NCI-H526 (cell line): ENCODE data around the gene DPP9.

Source experiments
- DNase-seq, 2 experiments: peaks; one replicate each; lab custom pipeline; 2025; lab: John Stamatoyannopoulos, UW

DPP9 gene

DNA sequence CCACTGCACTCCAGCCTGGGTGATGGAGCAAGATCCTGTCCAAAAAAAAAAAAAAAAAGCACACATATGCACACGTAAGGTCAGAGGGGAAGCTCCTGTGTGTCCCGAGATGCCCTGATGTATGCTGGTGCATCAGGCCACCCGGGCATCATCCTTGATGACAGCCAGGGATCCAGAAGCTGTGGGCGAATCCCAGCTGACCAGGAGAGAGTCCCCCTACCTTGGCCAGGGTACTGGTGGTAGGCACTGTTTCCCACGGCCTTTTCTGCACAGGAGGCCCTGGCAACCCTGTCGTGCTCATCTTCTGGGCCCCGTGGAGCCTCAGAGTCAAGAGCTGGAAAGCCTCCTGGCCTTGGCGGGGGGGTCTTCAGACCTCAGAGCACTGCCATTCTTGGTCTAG, 67.5 kb downstream of the DPP9 start:
- no peak for DNase-seq

GRCh38 chr19:4654437-4655361, 68.9 kb downstream of the DPP9 start:
- no peak for DNase-seq

GRCh38 chr19:4653793-4654436, 69.7 kb downstream of the DPP9 start:
- no peak for DNase-seq

DNA sequence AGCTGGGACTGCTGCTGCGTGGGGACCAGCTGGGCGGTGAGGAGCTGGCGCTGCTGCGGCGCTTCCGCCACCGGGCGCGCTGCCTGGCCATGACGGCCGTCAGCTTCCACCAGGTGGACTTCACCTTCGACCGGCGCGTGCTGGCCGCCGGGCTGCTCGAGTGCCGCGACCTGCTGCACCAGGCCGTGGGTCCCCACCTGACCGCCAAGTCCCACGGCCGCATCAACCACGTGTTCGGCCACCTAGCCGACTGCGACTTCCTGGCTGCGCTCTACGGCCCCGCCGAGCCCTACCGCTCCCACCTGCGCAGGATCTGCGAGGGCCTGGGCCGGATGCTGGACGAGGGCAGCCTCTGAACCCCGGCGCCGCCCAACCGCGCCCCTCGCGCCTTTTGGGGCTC, 71.6 kb downstream of the DPP9 start:
- DNase-seq = no peak

GRCh38 chr19:4650159-4650558, 73.5 kb downstream of the DPP9 start:
- DNase-seq = no peak

GRCh38 chr19:4649392-4650047, 74.1 kb downstream of the DPP9 start:
- no peak for DNase-seq

- no peak for DNase-seq
Observed at GRCh38 chr19:4647676-4648644, 75.7 kb downstream of the DPP9 start.

DNA sequence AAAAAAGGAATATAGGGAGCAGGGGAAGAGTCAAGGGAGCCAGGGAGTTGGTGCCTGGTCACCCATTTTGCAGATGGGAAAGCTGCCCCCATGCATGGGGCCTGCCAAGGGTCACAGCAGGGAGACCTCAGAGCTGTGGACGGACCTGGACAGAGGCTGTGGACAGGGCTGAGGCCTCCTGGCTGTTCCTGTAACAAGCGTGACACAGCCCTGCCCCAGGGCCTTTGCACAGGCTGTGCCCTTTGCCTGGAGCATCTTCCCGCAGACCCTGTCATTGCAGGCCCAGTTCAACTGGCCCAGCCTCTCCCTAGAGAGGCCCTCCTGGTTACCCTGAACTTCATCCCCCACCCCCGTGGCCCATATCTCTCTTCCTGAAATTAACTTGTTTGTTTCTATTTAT, 77.9 kb downstream of the DPP9 start:
- DNase-seq = no peak

GRCh38 chr19:4642625-4643024, 81.0 kb downstream of the DPP9 start:
- DNase-seq = no peak

DNA sequence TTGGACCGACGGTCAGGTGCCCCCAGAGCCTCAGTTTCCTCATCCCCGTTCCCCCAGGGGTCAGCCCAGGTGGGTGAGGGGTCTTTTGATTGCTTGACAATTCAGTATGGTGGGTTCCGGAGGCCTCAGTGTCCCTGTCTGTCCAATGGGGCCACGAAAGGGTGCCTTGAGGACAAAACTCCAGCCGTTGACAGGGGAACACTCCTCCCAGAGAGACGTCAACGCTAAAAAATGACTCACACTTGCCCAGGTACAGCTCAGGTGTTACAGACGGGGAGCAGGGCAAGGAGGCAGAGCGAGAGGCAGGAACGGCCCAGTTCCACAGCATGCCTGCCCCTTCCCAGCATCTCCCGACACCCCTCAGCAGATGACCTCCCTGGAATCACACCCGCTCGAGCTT, 82.5 kb downstream of the DPP9 start:
- DNase-seq = no peak

DNA sequence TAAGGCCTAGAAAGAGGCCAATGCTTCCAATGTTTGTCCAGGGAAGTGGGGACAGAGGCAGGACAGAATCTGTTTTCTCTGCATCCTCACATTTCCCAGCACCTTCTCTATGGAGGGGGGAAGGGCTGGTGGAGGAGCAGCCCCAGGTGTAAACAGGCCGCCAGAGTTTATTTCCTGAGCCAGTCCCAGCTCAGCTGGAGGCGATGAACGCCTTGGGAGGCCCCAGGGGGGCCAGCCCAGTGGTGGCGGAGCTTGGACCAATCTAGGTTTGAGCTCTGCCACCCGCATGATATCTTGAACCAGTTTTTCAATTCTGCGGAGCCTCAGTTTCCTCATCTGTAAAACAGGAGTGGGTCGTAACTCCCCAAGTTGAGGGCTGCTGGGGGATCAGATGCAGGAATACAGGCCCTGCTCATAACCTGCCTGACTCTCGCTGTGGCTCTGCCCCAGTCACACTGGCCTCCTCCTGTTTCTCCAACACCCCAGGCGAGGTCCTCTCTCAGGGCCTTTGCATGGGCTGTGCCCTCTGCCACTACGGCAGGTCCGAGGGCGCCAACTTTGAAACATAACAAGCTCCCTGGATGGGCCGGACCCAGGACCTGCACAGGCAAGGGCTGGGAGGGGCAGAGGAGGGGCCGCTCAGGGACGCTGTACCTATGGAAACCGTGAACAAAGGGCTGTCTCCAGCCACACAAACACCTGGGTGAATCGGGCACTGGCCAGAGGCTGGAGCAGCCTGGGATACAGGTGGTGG, 83.2 kb downstream of the DPP9 start:
- no peak for DNase-seq

DNA sequence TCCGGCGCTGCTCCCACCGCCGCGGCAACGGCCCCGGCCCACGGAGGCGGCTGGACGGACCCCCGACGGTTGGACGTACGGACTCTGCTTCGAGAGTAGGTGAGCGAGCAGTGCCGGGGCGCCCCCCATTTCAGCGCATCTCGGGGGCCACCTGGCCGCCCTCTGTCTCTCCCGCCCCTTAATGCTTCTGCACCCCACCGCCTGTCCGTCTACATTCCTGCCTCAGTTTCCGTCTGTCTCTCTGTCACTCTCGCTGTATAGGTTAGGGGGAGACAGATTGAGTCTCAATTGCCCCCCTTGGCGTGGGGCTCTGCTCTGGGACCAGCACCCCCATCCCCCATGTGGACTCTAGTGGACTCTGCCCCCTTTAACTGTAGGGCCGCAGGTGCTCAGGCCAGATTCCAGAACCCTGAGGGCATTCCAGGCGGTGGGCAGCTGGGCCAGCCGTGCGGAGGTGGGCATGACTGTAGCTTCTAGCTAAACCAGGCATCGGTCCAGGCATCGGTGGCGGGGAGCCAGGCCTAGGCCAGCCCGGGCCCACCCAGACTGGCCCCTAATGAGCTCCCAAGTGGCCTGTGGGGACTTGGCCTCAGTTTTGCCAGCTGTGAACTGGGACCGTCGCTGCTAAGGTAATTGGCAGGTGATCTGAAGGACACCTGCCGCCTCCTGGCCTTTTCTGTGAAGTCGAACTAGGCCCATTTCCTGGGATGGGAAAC, 84.0 kb downstream of the DPP9 start:
- no peak for DNase-seq

GRCh38 chr19:4638828-4639530, 84.7 kb downstream of the DPP9 start, which contains the start of gene TNFAIP8L1:
TSS of gene TNFAIP8L1 (plus strand) at chr19:4639516. CDS start at chr19:4651870, 12,354 bp downstream.
- peak; percentile 79 to 96 for DNase-seq

DNA sequence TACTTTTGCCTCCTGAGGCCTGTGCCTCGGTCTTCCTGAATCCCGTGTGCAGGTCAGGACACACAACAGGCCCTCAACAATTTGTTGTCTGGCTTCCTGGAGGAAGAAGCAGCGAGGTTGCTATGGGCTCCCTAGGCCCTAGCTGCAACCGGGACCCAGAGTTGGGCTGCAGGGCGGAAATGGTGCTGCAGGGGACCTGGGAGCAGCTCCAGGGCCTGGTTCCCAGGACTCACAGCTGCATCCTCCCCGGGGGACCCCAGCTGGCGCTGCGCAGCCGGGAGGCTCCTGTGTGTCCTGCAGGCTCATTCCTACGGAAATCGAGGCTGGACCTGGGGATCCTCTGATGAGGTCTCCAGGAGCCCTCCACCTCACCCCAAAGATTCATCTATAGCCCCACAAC, 85.3 kb downstream of the DPP9 start:
- no peak for DNase-seq

DNA sequence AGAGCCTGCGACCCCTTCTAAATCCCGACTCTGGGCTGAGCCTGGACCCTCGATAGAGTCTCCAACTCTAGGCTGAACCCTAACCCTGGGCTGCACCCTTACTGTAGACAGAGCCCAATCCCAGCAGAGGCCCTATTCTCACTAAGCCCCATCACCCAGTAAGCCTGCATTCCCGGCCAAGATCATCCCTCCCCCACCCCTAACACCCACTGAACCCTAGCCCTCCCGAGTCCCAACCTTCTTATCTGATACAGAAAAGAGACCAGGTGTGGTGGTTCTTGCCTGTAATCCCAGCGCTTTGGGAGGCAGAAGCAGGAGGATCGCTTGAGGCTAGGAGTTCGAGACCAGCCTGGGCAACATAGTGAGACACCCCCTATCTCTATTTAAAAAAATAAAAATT, 86.9 kb downstream of the DPP9 start:
- DNase-seq = no peak

GRCh38 chr19:4636151-4636717, 87.4 kb downstream of the DPP9 start:
- peak in 1 of 2 experiments; percentile 52 for DNase-seq

GRCh38 chr19:4635754-4636116, 87.9 kb downstream of the DPP9 start:
- no peak for DNase-seq

DNA sequence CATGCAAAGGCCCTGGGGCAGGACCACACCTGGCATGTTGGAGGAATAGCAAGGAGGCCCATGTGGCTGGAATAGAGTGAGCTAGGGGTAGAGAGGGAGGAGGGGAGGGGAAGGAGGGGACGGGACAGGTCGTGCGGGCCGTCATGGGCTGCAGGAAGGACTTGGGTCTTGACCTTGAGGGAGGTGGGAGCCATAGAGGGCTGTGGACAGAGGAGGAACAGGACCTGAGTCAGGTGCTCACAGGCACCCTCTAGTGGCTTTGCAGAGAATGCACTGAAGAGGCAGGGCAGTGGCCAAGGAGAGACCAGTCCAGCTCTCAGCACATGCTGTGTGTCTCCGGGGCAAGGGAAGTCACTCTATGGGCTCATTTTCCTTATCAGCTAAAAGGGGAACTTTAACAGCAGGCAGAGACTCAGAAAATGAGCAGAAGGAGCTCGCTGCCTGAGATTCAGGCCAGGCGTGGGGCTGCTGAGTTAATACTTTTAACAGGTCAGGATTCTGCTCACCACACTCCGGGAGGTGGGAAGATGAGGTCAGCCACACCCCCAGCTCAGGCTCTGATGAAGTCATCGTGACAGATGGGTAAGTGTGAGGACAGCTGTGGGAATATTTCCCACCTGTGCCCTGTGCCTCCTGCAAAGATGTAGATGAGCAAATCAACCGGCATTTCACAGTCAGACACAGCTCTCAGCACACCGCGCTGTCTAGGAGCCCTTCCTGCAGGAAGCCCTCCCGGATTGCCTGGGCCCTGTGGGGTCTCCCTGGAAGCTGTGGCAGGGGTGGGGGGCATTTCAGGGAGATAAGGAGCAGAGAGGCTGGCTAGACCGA, 90.3 kb downstream of the DPP9 start:
- DNase-seq = peak in 1 of 2 experiments; percentile 53
